ENCODE results near the gene CDC37L1. TPM values are rescaled to one million over a fixed set of nuclear protein-coding genes. Genes with fewer than 3 reads are reported as not detected.
A peak's percentile ranks its signal among the peaks of the same experiment; 100 is the strongest.

CDC37L1 gene
- total RNA-seq, 4 donors from 2014 or later: 61.4 to 101 (median 84.7) TPM

DNA sequence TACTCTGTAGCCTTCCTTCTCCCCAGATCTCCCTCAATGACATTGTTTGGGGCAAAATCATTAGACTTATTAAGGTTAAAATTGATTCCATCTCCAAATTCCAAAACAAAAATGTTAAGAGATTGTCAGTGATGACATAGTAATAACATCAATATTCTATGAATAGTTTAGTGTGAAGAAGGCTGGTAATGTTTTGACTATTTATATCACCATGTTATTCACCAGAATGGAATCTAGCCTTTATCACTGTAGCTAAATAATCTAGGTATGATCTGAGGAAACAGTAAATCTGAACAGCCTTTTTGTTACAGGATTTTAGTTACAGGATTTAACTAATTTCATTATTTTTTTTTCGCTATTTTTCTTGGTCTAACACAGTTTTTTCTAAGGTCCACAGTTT lies 18.2 kb upstream of the CDC37L1 start:
- H3K27me3 ChIP-seq: no peaks in the 10 kb centered on the region
- ATAC-seq: no peak
- H3K9me3 ChIP-seq: no peaks in the 10 kb centered on the region
- H3K27ac ChIP-seq: no peak overlapping the region
- H3K4me3 ChIP-seq: no peak overlapping the region
- 83 to 100% methylated on average over 1 of the region's 1 CpG for WGBS, 2 donors (ENCODE audit: low coverage in 1 of 2)
- no peak for TF ChIP-seq EP300 (IDR thresholded peaks at IDR 0.05)
- H3K4me1 ChIP-seq: peaks cover 0 to 48% (median 13%) of the 10 kb centered on the region in 3 donors
- no peaks in the 10 kb centered on the region for H3K36me3 ChIP-seq

GRCh38 chr9:4661611-4662010 lies 17.8 kb upstream of the CDC37L1 start:
- no peak for TF ChIP-seq POLR2A (IDR thresholded peaks at IDR 0.05)
- no peak for TF ChIP-seq EP300 (IDR thresholded peaks at IDR 0.05)
- TF ChIP-seq, protein P1, sequence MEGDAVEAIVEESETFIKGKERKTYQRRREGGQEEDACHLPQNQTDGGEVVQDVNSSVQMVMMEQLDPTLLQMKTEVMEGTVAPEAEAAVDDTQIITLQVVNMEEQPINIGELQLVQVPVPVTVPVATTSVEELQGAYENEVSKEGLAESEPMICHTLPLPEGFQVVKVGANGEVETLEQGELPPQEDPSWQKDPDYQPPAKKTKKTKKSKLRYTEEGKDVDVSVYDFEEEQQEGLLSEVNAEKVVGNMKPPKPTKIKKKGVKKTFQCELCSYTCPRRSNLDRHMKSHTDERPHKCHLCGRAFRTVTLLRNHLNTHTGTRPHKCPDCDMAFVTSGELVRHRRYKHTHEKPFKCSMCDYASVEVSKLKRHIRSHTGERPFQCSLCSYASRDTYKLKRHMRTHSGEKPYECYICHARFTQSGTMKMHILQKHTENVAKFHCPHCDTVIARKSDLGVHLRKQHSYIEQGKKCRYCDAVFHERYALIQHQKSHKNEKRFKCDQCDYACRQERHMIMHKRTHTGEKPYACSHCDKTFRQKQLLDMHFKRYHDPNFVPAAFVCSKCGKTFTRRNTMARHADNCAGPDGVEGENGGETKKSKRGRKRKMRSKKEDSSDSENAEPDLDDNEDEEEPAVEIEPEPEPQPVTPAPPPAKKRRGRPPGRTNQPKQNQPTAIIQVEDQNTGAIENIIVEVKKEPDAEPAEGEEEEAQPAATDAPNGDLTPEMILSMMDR (IDR thresholded peaks at IDR 0.05): no peak
- no peak for TF ChIP-seq POLR2AphosphoS5 (IDR thresholded peaks at IDR 0.05)
- Histone ChIP-seq H3K4me3 (peak overlapping the region; percentile 55 to 96), H3K27me3 (no peaks in the 10 kb centered on the region), H3K27ac (peak overlapping the region in 3 of 4 donors; percentile 85 to 88 (median 87)), H3K36me3 (no peaks in the 10 kb centered on the region), H3K4me1 (peaks cover 0 to 52% (median 13%) of the 10 kb centered on the region in 3 donors), H3K9me3 (no peaks in the 10 kb centered on the region)
- WGBS, 2 donors (ENCODE audit: low coverage in 1 of 2): 4 to 13% methylated on average over 5 of the region's 5 CpGs
- ATAC-seq: no peak

DNA sequence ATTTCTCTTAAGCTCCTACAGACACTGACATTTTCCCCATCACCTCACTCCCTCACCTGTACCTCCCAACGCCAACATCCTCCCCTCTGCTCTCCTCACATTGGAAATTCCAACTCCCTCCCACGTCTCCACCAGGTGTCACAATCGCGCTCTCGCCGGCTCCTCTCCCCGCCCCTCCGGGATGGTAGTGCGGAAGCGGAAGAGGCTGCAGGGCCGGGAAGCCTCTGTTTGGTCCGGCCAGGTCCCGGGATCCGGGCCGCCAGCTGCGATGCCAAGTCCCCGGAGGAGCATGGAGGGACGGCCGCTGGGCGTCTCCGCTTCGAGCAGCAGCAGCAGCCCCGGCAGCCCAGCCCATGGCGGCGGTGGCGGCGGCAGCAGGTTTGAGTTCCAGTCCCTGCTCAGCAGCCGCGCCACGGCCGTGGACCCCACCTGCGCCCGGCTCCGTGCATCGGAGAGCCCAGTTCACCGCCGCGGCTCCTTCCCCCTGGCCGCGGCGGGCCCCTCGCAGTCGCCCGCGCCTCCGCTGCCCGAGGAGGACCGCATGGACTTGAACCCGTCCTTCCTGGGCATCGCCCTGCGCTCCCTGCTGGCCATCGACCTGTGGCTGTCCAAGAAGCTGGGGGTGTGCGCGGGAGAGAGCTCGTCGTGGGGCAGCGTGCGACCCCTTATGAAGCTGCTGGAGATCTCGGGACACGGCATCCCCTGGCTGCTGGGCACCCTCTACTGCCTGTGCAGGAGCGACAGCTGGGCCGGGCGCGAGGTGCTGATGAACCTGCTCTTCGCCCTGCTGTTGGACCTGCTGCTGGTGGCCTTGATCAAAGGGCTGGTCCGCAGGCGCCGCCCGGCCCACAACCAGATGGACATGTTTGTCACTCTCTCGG lies 17.0 kb upstream of the CDC37L1 start, which contains the start of gene PLPP6:
Gene PLPP6, plus strand, starts transcription at position 187 of the 881 bp plus-strand sequence. Its CDS starts 82 bp downstream, at position 269.
- Histone ChIP-seq H3K36me3 (no peaks in the 10 kb centered on the region), H3K27me3 (no peaks in the 10 kb centered on the region), H3K9me3 (no peaks in the 10 kb centered on the region), H3K4me1 (peaks cover 0 to 56% (median 13%) of the 10 kb centered on the region in 3 donors), H3K4me3 (peak within 1 kb of the TSS; percentile 55 to 96), H3K27ac (peak within 1 kb of the TSS in 3 of 4 donors; percentile 85 to 88 (median 87))
- peak; percentile 96 for ATAC-seq
- 0 to 6% methylated on average over 1 to 2 of the region's 70 CpGs for WGBS, 2 donors (ENCODE audit: low coverage in 1 of 2)
- TF ChIP-seq, protein P1 (IDR thresholded peaks at IDR 0.05): peak; percentile 37 to 78 (median 60)
- no peak for TF ChIP-seq EP300 (IDR thresholded peaks at IDR 0.05)
- TF ChIP-seq POLR2AphosphoS5 (IDR thresholded peaks at IDR 0.05): peak; percentile 79
- TF ChIP-seq POLR2A (IDR thresholded peaks at IDR 0.05): peak; percentile 51 to 54

DNA sequence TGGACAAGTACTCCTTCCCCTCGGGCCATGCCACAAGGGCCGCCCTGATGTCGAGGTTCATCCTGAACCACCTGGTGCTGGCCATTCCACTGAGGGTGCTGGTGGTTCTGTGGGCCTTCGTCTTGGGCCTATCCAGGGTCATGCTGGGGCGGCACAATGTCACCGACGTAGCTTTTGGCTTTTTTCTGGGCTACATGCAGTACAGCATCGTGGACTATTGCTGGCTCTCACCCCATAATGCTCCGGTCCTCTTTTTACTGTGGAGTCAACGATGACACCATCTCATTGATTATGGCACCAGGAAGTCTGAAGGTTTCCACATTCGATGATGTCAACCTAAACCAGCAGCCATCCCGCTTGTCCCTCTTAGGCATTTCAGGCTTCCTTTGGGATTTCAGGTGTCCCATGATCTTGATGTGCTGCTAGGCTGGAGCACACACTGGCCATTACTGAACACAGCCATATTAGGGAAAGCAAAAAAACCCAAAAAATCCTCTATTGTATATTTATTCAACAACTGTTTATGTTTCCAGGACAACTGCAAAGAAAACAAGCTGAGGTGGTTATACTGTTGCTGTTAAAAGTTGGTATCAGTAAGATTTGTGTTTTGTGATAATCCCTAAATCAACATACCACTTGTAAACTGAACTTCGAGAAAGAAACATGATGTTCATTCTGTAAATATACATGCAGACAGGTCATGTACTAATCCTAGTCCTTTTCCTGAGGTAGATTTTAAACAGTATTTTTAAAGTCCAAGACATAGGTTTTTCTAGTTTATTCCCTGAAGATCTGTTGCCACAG lies 16.2 kb upstream of the CDC37L1 start:
- Histone ChIP-seq H3K4me3 (peak overlapping the region; percentile 55 to 96), H3K27me3 (no peaks in the 10 kb centered on the region), H3K4me1 (peaks cover 0 to 56% (median 13%) of the 10 kb centered on the region in 3 donors), H3K27ac (peak overlapping the region in 3 of 4 donors; percentile 85 to 88 (median 87)), H3K36me3 (no peaks in the 10 kb centered on the region), H3K9me3 (no peaks in the 10 kb centered on the region)
- TF ChIP-seq POLR2A (IDR thresholded peaks at IDR 0.05): no peak
- TF ChIP-seq, protein P1 (IDR thresholded peaks at IDR 0.05): no peak
- TF ChIP-seq EP300 (IDR thresholded peaks at IDR 0.05): no peak
- no peak for ATAC-seq
- 54 to 78% methylated on average over 3 to 8 of the region's 13 CpGs for WGBS, 2 donors (ENCODE audit: low coverage in 1 of 2)

GRCh38 chr9:4663956-4664355 lies 15.4 kb upstream of the CDC37L1 start:
- Histone ChIP-seq H3K27me3 (no peaks in the 10 kb centered on the region), H3K9me3 (no peaks in the 10 kb centered on the region), H3K27ac (no peak overlapping the region), H3K4me1 (peaks cover 0 to 56% (median 13%) of the 10 kb centered on the region in 3 donors), H3K4me3 (no peak overlapping the region), H3K36me3 (no peaks in the 10 kb centered on the region)
- no peak for ATAC-seq
- 86 to 90% methylated on average over 3 of the region's 3 CpGs for WGBS, 2 donors (ENCODE audit: low coverage in 1 of 2)
- no peak for TF ChIP-seq POLR2AphosphoS5 (IDR thresholded peaks at IDR 0.05)
- no peak for TF ChIP-seq EP300 (IDR thresholded peaks at IDR 0.05)
- TF ChIP-seq, protein P1 (IDR thresholded peaks at IDR 0.05): no peak
- TF ChIP-seq POLR2A (IDR thresholded peaks at IDR 0.05): no peak

All from gastroesophageal sphincter (tissue), 4 donors.